A673 (cell line): ENCODE measurements around the gene OVAAL. TPM values are rescaled to one million over a fixed set of nuclear protein-coding genes. Genes with fewer than 3 reads are reported as not detected.

Experiments used
- BruUV-seq: library from RNA; stranded (reverse); fragments of 400-500 nt; replicated peaks from 2 replicates; lab custom pipeline; 2021; lab: Mats Ljungman, UMichigan
- CTCF ChIA-PET: fragments of 300-600 bp; sonication (Branson Sonifier 250); formaldehyde crosslinking; loops from one replicate; lab custom pipeline; 2022; ENCODE audit warnings: antibody characterized with exemption; lab: Charles Lee
- POLR2A ChIA-PET: fragments of 300-600 bp; sonication (Branson Sonifier 250); formaldehyde crosslinking; loops from one replicate; lab custom pipeline; 2022; ENCODE audit warnings: antibody characterized with exemption; ENCODE audit not compliant: low non-redundant PET; lab: Charles Lee
- DNase-seq: peaks from one replicate; pipeline ENCODE4 v3.0.0-alpha.2; 2015; ENCODE audit warnings: low spot score
- H3K27ac ChIP-seq: fragments of 200-600 bp; sonication (generic); 2 replicates; pipeline ENCODE4 v1.5.1; 2016; ENCODE audit warnings: mixed run types, low read depth, mild to moderate bottlenecking, mixed read lengths, antibody characterized with exemption, low read length; ENCODE audit not compliant: poor library complexity, severe bottlenecking
- H3K27me3 ChIP-seq: fragments of 200-600 bp; sonication (generic); replicated peaks from 2 replicates; pipeline ENCODE4 v1.6.1; 2017; ENCODE audit warnings: mixed run types, low read depth, mild to moderate bottlenecking, mixed read lengths, antibody characterized with exemption, low read length; ENCODE audit not compliant: insufficient read depth, poor library complexity
- H3K36me3 ChIP-seq: fragments of 200-600 bp; sonication (generic); 2 replicates; pipeline ENCODE4 v1.6.1; 2016; ENCODE audit warnings: mixed run types, mild to moderate bottlenecking, mixed read lengths, antibody characterized with exemption, low read length; ENCODE audit not compliant: insufficient read depth, poor library complexity, severe bottlenecking
- H3K4me1 ChIP-seq: fragments of 200-600 bp; sonication (generic); 2 replicates; pipeline ENCODE4 v1.6.1; 2017; ENCODE audit warnings: mixed run types, mild to moderate bottlenecking, mixed read lengths, antibody characterized with exemption, low read length; ENCODE audit not compliant: insufficient read depth, poor library complexity, severe bottlenecking
- H3K4me3 ChIP-seq: fragments of 200-600 bp; sonication (generic); 2 replicates; pipeline ENCODE4 v1.5.1; 2016; ENCODE audit warnings: low read depth, mixed run types, mild to moderate bottlenecking, mixed read lengths, low read length; ENCODE audit not compliant: poor library complexity, severe bottlenecking
- H3K9me3 ChIP-seq: fragments of 200-600 bp; sonication (generic); 2 replicates; pipeline ENCODE4 v1.6.1; 2016; ENCODE audit warnings: mixed run types, low read depth, mild to moderate bottlenecking, mixed read lengths, antibody characterized with exemption, low read length; ENCODE audit not compliant: poor library complexity, severe bottlenecking
- CTCF ChIP-seq: fragments of 300-800, 200-600 bp; sonication (generic); conservative IDR thresholded peaks from 2 replicates; pipeline ENCODE4 v1.5.1; 2017; ENCODE audit warnings: low read depth, mild to moderate bottlenecking, antibody characterized with exemption, low read length, moderate library complexity, mixed read lengths
- EZH2 ChIP-seq: fragments of 200-600 bp; sonication (generic); IDR thresholded peaks from 2 replicates; pipeline ENCODE4 v1.6.1; 2017; ENCODE audit warnings: borderline replicate concordance, low read depth, mild to moderate bottlenecking, mixed read lengths, antibody characterized with exemption, low read length; ENCODE audit not compliant: poor library complexity, severe bottlenecking
- intact Hi-C: fragments of 100-400 bp; cut with micrococcal nuclease; formaldehyde crosslinking; loops from one replicate; pipeline ENCODE4 v1.10.0; 2022; ENCODE audit not compliant: unreplicated experiment
- total RNA-seq: library from RNA; stranded (reverse); gene quantifications from 2 replicates; pipeline ENCODE4 v1.2.3, GENCODE V29; 2021

The OVAAL gene
- total RNA-seq, 1 experiment from 2014 or later = not detected

DNA sequence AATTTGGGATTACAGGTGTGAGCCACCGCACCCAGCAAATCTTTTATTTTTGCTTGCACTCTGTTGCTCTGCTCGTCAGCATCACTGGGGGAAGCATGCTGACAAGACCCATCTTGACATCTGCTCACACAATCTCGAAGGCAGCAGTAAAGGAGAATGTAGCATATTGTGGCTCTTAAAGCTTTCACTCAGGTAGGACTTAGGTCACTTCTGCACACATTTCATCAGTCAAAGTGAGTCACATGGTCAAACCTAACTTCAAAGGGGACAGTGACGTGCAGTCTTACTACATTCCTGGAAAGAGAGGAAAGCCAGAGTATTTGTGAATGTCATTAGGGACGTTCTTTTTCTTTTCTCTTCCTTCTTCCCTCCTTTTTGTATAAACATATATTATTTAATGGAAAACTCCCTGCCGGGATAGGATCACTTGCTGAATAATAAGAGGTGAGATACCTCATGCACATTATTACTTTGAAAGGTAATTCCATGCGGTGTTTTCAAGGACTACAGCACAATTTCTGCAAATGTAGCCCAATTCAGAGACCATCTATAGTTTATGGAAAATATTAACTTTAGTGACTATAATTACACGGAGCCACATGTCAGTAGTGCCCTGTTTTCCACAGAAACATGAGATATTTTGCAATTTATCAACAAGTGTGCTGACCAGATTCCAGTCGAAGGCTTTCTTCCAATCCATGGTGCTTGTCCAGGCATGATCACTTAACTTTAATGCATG lies 37.1 kb upstream of the OVAAL start:
- H3K4me3 ChIP-seq = no peak overlapping the region
- TF ChIP-seq EZH2 (no peak), CTCF (no peak)
- no peak for DNase-seq
- H3K4me1 ChIP-seq = no peaks in the 10 kb centered on the region
- no peaks in the 10 kb centered on the region for H3K36me3 ChIP-seq
- ChIA-PET POLR2A (no interaction called here), CTCF (interaction anchor here (1.0 kb wide), 1 partner anchor 550 kb away, joined by 3 read pairs; no protein-coding TSS in a partner anchor)
- no peaks in the 10 kb centered on the region for H3K9me3 ChIP-seq
- H3K27me3 ChIP-seq = no peaks in the 10 kb centered on the region
- no peak overlapping the region for H3K27ac ChIP-seq
- intact Hi-C loops = no loop called here
- BruUV-seq = no TSS peak

- Histone ChIP-seq H3K9me3 (no peaks in the 10 kb centered on the region), H3K36me3 (no peaks in the 10 kb centered on the region), H3K4me1 (no peaks in the 10 kb centered on the region), H3K27me3 (no peaks in the 10 kb centered on the region), H3K4me3 (no peak overlapping the region), H3K27ac (no peak overlapping the region)
- intact Hi-C loops = no loop called here
- BruUV-seq = no TSS peak
- no peak for DNase-seq
- TF ChIP-seq EZH2 = no peak
- TF ChIP-seq CTCF = no peak
- CTCF ChIA-PET = interaction anchor here (1.0 kb wide), 1 partner anchor 549 kb away, joined by 3 read pairs; no protein-coding TSS in a partner anchor
- POLR2A ChIA-PET = interaction anchor here (0.6 kb wide), 1 partner anchor 408 kb away, joined by 3 read pairs; no protein-coding TSS in a partner anchor
Measured at GRCh38 chr1:180522213-180522515, 36.6 kb upstream of the OVAAL start.

DNA sequence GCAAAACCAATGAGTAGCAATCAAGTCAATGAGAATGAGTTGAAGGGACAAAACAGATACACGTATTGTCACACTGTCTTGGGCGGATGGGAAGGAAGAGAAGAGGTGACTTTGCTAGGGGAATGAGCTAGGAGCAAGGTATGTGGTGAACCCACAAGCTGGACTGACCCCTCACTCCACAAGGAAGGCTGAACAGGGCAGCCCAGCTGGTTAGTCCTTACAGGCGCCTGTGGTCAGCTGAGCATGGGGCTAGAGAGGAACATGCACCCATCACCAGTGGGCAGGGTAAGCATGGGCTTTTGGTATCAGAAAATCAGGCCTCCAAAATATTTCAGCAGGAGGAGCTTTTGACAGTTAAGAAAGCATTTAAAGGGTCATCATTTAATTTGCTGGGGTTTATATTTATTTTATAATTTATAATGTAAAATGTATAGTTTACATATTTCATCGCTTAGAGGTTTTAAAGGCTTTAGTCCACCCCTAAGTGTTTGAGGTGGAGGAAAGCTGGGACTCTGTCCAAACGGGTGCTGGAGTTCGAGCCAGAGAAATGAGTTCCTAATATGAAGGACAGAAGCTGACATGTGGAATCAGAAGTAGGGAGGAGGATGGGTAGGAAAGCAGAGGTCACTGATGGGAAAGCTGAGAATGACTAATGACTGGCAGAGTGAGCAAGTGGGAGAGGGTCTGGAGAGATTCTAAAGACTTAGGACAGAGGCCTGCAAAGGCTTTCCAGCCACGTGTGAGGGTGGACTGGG lies 34.4 kb upstream of the OVAAL start:
- Histone ChIP-seq H3K27ac (no peak overlapping the region), H3K9me3 (no peaks in the 10 kb centered on the region), H3K36me3 (no peaks in the 10 kb centered on the region), H3K27me3 (no peaks in the 10 kb centered on the region), H3K4me1 (no peaks in the 10 kb centered on the region), H3K4me3 (no peak overlapping the region)
- ChIA-PET POLR2A (no interaction called here), CTCF (no interaction called here)
- intact Hi-C loops = no loop called here
- BruUV-seq = no TSS peak
- no peak for DNase-seq
- TF ChIP-seq EZH2 (no peak), CTCF (no peak)
